ENCODE results near the gene FCRLA.
"Not testable (repeated sequence)": the region's sequence is repeated elsewhere in the genome, so short reads cannot be mapped to it uniquely, and the experiment has no call there.

The FCRLA gene

DNA sequence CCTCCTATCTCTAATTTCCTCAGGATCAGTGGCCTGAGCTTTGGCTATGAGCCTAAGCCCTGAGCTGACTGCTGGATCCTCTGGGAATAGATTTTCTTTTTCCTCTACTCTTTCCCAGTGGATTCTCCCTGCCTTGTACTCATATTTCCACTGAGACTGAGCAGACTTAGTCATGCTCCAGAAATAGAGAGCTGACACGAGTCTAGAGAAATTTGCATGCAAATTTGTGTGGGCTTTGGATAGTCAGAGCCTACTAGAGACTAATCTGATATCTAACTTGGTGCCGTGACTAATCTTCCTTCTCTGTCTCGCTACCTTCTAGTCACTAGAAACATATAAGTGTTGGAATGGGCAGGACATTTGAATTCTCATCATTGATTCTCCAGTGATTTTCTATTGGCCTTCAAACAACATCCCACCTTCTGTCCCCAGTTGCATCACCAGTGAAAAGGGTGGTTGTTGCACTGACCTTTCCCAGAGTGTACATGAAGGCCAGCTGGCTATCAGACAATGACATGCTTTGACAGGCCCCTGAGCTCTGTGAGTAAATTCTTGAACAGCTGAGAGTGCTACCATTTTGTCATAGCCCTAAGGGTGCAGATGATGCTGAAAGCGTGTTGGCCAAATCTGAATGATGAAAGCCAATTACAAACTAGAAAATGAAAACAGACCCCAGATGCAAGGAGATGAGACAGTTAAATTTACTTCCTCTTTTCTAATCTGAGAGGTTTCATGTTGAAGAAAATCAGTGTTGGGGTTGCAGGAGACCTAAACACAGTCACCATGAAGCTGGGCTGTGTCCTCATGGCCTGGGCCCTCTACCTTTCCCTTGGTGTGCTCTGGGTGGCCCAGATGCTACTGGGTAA lies at the start of gene FCRLA:
FCRLA (plus strand) TSS at position 748 of the 866 bp plus-strand sequence; CDS start at position 784, 36 bp downstream.
- no peak for TF ChIP-seq CTCF (conservative IDR thresholded peaks at IDR 0.05; ENCODE audit: low read depth, low read length)

DNA sequence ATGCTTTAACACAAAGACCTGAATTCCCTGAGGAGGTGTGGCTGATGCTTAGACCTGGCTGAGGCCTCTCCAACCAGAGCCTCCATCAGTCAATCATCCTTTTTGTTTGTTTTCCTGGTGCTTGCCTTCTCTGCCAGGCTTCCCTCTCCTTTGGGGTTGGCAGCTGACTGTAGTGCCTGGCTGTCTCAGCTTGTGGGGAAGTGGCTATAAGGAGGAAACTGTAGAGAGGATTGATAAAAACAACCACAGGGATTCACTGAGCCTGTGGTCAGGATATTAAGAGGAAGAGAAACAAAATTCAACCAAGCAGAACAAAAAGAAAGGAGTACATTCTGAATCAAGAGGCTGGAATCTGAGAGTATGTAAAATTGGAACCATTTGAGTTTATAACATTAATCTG lies 48.5 kb upstream of the FCRLA start:
- DNase-seq (ENCODE audit: low read depth); H3K4me3 ChIP-seq (ENCODE audit: low read length): not testable (repeated sequence)

More for the DNA sequence above, at the start of gene FCRLA:
- DNase-seq (ENCODE audit: low read depth): no peak
- H3K4me3 ChIP-seq (ENCODE audit: low read length): no peak within 1 kb of the TSS

DNA sequence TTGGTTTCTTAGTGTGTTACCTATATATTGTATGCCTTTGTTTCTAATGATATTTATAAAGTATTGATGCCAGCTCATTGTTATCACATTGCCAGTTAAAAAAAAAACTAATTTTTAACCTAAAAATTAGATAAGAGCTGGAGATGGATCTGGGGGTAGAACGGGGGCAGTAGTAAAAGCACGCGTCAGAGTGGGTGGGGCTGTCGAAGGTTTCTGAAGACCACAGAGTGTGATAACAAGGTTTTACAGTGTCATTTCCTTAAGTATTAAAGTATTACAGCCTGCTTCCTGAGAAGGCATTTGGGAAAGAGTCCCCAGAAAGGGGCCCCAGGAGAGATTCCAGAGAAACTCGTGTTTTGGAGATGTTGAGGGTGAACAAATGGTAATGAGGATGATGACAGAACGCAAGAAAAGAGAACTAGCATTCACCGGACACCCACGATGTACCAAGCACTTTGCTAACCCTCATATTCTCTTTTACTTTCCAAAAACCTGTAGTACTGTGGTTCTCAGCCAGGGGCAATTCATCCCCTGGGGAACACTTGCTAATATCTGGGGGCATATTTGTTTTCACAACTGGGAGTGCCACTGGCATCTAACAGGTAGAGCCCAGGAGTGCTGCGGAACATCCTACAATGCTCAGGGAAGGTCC lies 45.2 kb upstream of the FCRLA start:
- DNase-seq (ENCODE audit: low read depth); H3K4me3 ChIP-seq (ENCODE audit: low read length): not testable (repeated sequence)

DNA sequence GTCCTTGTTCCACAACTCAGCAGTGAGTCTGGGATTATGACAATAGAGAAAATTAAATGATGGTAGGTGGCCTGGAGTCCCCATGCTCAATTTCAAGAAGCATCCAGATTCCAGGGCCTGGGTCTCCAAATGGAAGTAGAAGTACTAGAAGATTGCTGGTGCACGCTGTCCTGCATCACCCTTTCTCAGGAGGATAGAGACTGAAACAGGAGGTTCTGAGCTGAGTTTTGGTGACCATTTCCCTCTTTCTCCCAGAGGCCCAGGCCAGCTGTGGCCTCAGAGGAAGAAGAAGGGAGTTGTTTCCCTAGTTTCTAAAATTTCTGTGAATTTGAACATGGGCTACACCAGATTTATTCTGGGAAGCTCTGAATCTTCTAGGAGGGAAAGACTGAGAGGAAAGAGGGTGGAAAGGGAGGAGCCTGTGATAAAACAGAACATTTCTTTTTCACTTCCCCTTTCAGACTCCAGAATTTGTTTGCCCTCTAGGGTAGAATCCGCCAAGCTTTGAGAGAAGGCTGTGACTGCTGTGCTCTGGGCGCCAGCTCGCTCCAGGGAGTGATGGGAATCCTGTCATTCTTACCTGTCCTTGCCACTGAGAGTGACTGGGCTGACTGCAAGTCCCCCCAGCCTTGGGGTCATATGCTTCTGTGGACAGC lies 44.2 kb upstream of the FCRLA start, which contains the start of gene FCGR2B:
FCGR2B (plus strand) TSS at position 460 of the 656 bp plus-strand sequence; CDS start at position 559, 99 bp downstream.
- DNase-seq (ENCODE audit: low read depth): not testable (repeated sequence)

DNA sequence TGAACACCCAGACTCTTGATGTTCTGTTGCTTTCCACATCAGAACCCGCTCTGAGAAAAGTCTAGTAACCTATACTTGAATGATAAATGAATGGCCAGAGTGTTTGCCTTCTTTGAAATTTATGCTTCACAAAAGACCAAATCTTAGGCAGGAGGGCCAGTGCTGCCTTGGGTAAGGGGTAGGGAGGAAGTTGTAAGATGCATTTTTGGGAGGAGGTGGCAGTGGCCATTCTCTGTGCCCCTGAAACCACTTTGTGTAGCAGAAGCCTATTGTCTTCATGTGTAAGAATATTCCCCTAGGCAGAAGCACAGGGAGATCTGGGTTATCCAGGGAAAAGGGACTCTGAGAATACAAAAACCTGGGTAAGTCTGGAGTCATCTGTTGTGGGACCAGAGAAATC lies 43.5 kb upstream of the FCRLA start:
- DNase-seq (ENCODE audit: low read depth); H3K4me3 ChIP-seq (ENCODE audit: low read length): not testable (repeated sequence)

More for the DNA sequence above, 44.2 kb upstream of the FCRLA start, which contains the start of gene FCGR2B:
- H3K4me3 ChIP-seq (ENCODE audit: low read length): not testable (repeated sequence)

DNA sequence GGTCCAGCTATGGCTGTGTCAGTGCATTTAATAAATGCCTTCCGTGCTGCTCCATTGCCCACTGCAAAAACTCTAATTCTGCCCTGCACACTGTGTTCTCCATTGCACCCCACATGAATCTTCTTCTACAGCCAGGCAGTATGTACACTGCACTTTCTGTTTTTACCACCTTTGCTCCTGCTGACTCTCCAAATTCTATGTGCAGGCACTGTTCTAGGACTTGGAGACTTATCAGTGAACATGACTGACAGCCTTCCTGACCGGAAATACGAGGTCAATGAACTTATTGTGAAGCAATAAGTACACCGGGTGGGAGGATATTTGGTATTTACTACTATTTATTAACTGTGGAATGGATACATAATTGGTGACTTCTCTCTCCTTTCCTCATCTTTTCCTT lies 42.3 kb upstream of the FCRLA start:
- not testable (repeated sequence) for H3K4me3 ChIP-seq (ENCODE audit: low read length); DNase-seq (ENCODE audit: low read depth)

- not testable (repeated sequence) for DNase-seq (ENCODE audit: low read depth); H3K4me3 ChIP-seq (ENCODE audit: low read length)
Observed at GRCh38 chr1:161671045-161672020, 35.7 kb upstream of the FCRLA start.

- not testable (repeated sequence) for DNase-seq (ENCODE audit: low read depth)
Observed at GRCh38 chr1:161673437-161673836, 33.6 kb upstream of the FCRLA start.

GRCh38 chr1:161674447-161674846 lies 32.6 kb upstream of the FCRLA start:
- not testable (repeated sequence) for H3K4me3 ChIP-seq (ENCODE audit: low read length)

More at GRCh38 chr1:161673437-161673836, 33.6 kb upstream of the FCRLA start:
- not testable (repeated sequence) for H3K4me3 ChIP-seq (ENCODE audit: low read length)

DNA sequence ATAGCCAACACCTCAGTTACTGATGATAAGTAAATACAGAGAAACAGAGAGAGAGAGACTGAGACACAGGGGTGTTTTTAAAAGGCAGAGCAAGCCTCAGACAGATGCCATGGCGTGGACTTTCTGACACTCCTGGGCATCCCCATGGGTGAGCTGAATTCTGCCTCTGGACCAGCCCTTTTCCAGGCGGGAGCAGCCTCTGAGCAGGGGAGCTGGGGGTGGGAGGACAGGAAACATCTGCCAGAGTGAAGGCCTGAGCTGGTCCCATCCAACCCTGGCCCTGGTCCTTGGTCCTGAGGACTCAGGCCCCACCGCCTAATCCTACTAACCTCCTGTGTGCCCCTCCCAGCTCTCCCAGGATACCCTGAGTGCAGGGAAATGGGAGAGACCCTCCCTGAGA lies 32.1 kb upstream of the FCRLA start:
- DNase-seq (ENCODE audit: low read depth); H3K4me3 ChIP-seq (ENCODE audit: low read length): not testable (repeated sequence)

More at GRCh38 chr1:161674447-161674846, 32.6 kb upstream of the FCRLA start:
- DNase-seq (ENCODE audit: low read depth): not testable (repeated sequence)

- no peak for TF ChIP-seq CTCF (conservative IDR thresholded peaks at IDR 0.05; ENCODE audit: low read depth, low read length)
- H3K4me3 ChIP-seq (ENCODE audit: low read length): no peak overlapping the region
- DNase-seq (ENCODE audit: low read depth): no peak
Observed at GRCh38 chr1:161676441-161676840, 30.6 kb upstream of the FCRLA start.
